HG02678 (cell line): ENCODE measurements around the gene GRIK1.
"Not testable (repeated sequence)": the region's sequence is repeated elsewhere in the genome, so short reads cannot be mapped to it uniquely, and the experiment has no call there.

Experiments
- ATAC-seq: cut with Tn5 transposase; IDR thresholded peaks from one replicate; pipeline ENCODE4 v1.9.1; 2021; ENCODE audit warnings: mild to moderate bottlenecking, moderate library complexity; ENCODE audit not compliant: unreplicated experiment

The GRIK1 gene

GRCh38 chr21:29626801-29627470 lies 312.9 kb downstream of the GRIK1 start:
- no peak for ATAC-seq

- no peak for ATAC-seq
These were observed 313.8 kb downstream of the GRIK1 start for GRCh38 chr21:29625990-29626389.

GRCh38 chr21:29624776-29625175 lies 315.0 kb downstream of the GRIK1 start:
- ATAC-seq = no peak

GRCh38 chr21:29621525-29621924 lies 318.3 kb downstream of the GRIK1 start:
- ATAC-seq = no peak

DNA sequence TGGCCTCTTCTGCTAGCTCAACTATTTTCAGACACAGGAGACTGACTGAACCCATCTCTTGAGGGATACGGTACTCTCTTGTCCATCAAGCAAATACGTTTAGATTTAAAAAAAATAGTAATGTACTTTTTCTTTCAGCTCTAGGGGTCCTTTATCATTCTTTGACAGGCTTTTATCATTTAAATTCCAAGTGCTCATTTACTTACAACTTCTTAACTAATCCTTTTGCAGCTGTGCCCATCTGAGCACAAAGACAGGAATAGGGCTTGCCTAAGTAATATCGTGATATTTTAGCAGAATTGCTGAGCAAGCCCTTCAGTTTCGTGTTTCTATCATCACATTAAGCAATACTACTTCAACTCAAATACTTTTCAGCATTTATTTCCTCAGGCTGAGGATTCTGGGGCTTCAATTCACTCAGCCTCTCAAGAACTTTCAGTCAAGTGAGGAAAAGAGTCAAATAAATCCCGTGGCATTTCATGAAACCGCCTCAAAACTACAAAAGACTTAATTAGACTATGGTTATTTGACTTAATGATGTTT lies 323.5 kb downstream of the GRIK1 start:
- ATAC-seq = no peak

GRCh38 chr21:29613877-29614276 lies 325.9 kb downstream of the GRIK1 start:
- no peak for ATAC-seq

GRCh38 chr21:29613021-29613420 lies 326.8 kb downstream of the GRIK1 start:
- ATAC-seq = no peak

DNA sequence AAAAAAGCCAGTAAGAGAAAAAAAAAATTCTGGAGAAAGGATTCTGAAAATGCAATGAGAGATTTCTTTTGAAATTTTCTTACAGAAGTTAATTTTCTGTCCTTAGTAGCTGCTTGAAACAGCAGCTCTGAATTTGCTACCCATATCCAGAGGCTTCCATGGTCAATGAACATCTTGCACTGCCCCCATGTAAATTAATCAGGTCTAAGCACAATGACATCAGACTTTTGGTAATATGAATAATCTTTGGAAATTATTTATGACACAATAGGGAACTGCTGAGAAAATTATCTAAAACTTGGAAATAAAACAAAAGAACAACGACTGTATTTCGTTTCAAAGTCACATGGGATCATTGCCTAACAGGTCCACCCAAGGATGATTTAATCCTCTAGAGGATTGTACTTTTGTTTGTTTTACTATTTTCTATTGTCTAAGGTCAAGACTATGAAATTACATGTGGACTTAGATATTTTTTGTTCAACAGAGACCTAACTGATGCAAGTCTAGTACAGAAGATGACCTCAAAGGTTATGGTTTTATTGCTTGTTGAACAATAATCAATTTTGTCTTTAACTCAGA lies 328.9 kb downstream of the GRIK1 start:
- ATAC-seq = no peak

- ATAC-seq = no peak
These were observed 333.2 kb downstream of the GRIK1 start for GRCh38 chr21:29606613-29607012.

GRCh38 chr21:29605219-29605618 lies 334.6 kb downstream of the GRIK1 start:
- not testable (repeated sequence) for ATAC-seq

GRCh38 chr21:29604076-29604475 lies 335.7 kb downstream of the GRIK1 start:
- no peak for ATAC-seq

GRCh38 chr21:29601047-29601446 lies 338.7 kb downstream of the GRIK1 start:
- ATAC-seq = no peak

GRCh38 chr21:29586696-29587095 lies 353.1 kb downstream of the GRIK1 start:
- no peak for ATAC-seq

DNA sequence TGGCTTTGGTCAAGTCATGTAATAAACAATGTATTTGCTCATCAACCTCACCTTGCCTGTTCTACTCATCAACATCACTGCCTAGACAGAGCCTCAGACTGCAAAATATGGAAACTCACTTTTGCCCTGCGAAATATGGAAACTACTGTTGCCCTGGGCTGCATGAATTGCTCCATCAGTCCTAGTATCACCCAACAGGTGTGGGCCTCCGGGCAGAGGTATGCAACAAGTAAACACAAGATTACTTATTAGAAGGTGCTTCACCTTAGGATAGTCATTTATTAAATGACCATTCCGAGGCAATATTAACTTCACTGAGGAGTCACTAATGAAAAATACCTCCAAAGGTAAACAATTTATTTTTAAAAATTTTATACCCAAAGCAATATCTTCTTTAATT lies 354.3 kb downstream of the GRIK1 start:
- ATAC-seq = no peak

DNA sequence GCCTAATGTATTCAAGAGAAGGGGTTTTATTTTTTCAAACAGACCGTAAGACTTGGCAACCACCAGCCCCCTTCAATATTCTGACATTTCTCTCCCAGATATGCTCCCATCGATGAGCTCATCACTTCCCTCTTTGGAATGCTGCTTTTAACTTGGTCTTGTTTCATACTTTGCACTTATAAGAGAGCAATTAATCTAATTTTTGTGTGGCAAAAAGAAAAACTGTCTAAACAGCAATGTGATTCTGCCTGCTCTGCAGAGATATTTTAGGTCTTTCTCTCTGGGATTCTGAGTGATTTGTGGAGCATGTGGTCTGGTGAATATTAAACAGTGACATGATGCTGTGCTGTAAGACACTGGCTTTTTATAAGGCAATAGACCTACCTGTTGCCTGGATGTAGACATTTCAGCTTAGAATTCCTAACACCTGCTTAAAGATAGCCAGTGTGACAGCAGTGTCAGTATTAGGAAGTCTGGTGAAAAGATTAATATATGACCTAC lies 356.3 kb downstream of the GRIK1 start:
- ATAC-seq = no peak

DNA sequence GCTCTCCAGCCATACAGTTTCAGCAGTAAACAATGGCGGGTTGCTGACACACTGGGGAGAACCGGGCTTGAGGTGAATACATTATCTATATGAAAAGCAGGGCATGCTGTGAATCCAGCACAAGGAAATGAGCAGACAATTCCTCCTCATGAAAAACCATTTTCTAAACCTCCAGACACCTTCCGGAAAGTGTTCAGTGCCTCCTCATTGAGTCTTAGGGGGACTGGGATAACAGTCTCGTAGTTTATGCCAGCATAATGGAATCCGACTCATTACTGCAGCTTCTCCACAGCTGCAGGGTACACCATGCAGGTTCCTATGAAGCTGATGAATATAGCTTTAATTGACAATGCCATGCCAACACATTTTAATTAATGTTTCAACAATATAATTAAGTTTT lies 356.9 kb downstream of the GRIK1 start:
- no peak for ATAC-seq

DNA sequence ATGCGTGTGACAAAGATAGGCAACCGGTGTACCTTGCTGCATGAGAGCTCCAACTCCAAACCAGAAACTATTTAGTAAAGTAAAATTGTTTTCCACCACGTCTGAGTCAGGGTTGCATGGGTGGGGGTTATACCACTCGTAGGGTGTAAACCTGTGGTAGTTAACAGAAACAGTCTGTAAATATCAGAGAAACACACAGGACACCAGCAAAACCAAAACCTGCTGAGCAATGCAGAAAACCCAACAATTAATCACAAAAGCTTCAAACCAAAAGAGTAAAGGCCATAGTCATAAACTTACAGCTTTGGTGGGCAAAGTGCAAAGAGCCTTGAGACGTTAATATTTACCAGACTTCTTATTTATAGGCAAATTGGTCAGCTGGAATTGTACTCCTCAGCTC lies 358.4 kb downstream of the GRIK1 start:
- ATAC-seq = no peak

DNA sequence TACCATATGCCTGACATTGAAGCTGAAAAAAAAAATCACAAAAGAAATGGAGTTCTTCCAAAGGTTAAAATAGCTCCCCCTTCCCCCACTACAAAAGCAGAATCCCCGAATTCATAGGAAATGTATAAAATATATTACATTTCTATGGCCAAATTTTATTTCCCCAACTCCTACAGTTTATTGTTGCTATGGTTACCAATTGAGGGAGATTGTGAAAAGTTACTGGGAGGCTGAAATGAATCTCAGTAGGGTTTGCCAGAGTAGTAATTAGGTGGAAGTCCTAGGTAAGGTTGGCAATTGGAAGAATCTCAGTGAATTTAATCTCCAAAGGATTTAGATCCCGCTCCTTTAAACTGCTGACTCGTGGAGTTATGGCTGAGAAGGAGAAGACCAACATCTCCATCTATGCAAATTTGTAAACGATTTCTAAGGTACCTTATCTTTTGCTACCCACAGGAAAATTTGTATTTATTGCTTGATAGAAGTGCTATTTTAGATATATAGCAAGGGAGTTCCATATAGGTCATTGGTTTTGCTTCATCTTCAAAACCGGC lies 359.0 kb downstream of the GRIK1 start:
- ATAC-seq = no peak

DNA sequence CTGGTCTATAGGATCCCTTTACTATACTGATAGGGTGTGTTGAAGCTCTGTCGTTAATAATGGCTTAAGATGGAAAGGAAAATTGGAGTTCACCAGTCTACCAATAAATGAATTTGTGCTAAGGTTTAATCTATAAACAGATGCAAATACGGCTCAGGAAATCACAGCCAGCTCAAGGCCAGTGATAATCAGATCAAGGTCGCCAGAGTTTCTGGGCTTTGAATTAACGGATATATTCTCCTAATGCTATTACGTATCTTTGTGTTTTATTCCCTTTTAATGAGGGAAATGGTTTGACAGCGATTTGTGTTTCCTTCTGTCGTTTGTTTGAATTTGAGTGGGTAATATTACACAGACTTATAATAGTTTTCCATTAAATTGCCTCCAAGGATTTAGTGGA lies 361.5 kb downstream of the GRIK1 start:
- ATAC-seq = no peak

- ATAC-seq = no peak
These were observed 367.8 kb downstream of the GRIK1 start for GRCh38 chr21:29571949-29572348.

DNA sequence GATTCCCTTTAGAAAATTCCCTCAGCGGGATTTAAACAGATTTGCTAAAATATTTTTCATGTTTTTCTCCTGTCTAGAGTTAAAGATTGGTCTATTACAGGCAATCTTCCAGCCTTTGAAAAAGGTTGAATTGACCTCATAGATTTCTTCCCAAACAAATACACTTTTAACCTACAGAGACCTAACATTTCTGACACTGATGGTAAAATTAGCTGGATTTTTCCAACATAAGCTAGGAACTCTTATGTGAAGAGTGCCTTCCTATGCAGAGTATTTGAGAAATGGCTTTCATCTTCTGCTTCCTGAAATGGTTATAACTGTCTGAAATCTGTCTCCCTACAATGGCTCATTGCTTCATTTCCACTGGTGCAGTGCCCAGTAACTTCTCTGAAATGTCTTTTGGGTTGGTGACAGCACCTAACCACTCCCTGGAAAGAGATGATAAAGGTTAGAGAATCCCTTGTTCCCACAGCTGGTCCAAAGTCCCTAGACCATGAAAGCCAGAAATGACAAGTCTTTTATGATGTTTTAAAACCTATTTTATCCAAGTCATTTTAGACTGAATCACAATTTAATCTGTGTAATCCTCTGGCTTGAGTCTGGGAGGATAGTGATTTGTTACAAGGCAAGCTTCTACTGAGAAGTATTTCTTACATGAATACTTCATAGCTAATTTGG lies 371.6 kb downstream of the GRIK1 start:
- ATAC-seq = no peak
